Activated B cell treated with CpG ODN at 0.5 μM for 24 hours (primary cell): Measurements from ENCODE around the gene PRPF40B. TPM values are rescaled to one million over a fixed set of nuclear protein-coding genes. Genes with fewer than 3 reads are reported as not detected.

Experiments used
- ATAC-seq: fragments of 200-7000 bp; cut with Tn5 transposase; one replicate; pipeline ENCODE4 v1.10.0; 2021; ENCODE audit warnings: low read depth, mild to moderate bottlenecking, moderate library complexity
- CTCF ChIA-PET: fragments of 350-600 bp; sonication (Branson Sonifier 250); formaldehyde crosslinking; loops from one replicate; lab custom pipeline; 2021; ENCODE audit warnings: antibody characterized with exemption; lab: Charles Lee
- POLR2A ChIA-PET: fragments of 350-600 bp; sonication (Branson Sonifier 250); formaldehyde crosslinking; loops from one replicate; lab custom pipeline; 2021; ENCODE audit warnings: antibody characterized with exemption; lab: Charles Lee
- DNase-seq: peaks from one replicate; pipeline ENCODE4 v3.0.0; 2022
- H3K27ac Mint-ChIP-seq: one replicate; pipeline ENCODE4 v1.8.0; 2020; ENCODE audit warnings: mixed read lengths
- H3K27me3 Mint-ChIP-seq: one replicate; pipeline ENCODE4 v1.8.0; 2021; ENCODE audit warnings: mixed read lengths
- H3K36me3 Mint-ChIP-seq: one replicate; pipeline ENCODE4 v1.8.0; 2021; ENCODE audit warnings: low read depth, mixed read lengths
- H3K4me1 Mint-ChIP-seq: one replicate; pipeline ENCODE4 v1.8.0; 2021; ENCODE audit warnings: mixed read lengths
- H3K4me3 Mint-ChIP-seq: one replicate; pipeline ENCODE4 v1.8.0; 2020; ENCODE audit warnings: mild to moderate bottlenecking, mixed read lengths
- H3K9me3 Mint-ChIP-seq: one replicate; pipeline ENCODE4 v1.8.0; 2020; ENCODE audit warnings: mixed read lengths
- intact Hi-C: fragments of 100-400 bp; cut with micrococcal nuclease; formaldehyde crosslinking; loops from one replicate; pipeline ENCODE4 v1.15.1; 2024
- total RNA-seq: library from RNA; stranded (reverse); gene quantifications from 2 replicates; pipeline ENCODE4 v1.2.3, GENCODE V29; 2022
- TF ChIP-seq, protein P1 (sequence below): fragments of 200-600 bp; IDR thresholded peaks from one replicate; pipeline ENCODE4 v1.8.0; 2022; ENCODE audit warnings: antibody characterized with exemption, mild to moderate bottlenecking

PRPF40B gene
- total RNA-seq, 1 donor from 2014 or later = 23.4 TPM

- CTCF ChIA-PET = interaction anchor here (0.7 to 1.6 kb wide), 9 partner anchors 8 to 78 kb away, joined by 3 to 13 read pairs (median 4); partner anchors contain the start of genes FMNL3 and TMBIM6
- POLR2A ChIA-PET = interaction anchor here (0.6 to 20.3 kb wide), 13 partner anchors 9 to 153 kb away, joined by 3 to 265 read pairs (median 6); partner anchors contain the start of genes FMNL3, PRPF40B and TMBIM6
- DNase-seq = peak; percentile 48
- H3K4me1 Mint-ChIP-seq = peaks cover 85% of the 10 kb centered on the region
- no peaks in the 10 kb centered on the region for H3K9me3 Mint-ChIP-seq
- no peaks in the 10 kb centered on the region for H3K27me3 Mint-ChIP-seq
- intact Hi-C loops = loop anchor here (1.0 to 5.0 kb wide), 2 partner anchors 36 to 89 kb away; no protein-coding TSS in a partner anchor
- peak; percentile 83 for ATAC-seq
- peak overlapping the region; percentile 80 for H3K4me3 Mint-ChIP-seq
- H3K27ac Mint-ChIP-seq = peak overlapping the region; percentile 94
- H3K36me3 Mint-ChIP-seq = peaks cover 49% of the 10 kb centered on the region
- TF ChIP-seq, protein P1, sequence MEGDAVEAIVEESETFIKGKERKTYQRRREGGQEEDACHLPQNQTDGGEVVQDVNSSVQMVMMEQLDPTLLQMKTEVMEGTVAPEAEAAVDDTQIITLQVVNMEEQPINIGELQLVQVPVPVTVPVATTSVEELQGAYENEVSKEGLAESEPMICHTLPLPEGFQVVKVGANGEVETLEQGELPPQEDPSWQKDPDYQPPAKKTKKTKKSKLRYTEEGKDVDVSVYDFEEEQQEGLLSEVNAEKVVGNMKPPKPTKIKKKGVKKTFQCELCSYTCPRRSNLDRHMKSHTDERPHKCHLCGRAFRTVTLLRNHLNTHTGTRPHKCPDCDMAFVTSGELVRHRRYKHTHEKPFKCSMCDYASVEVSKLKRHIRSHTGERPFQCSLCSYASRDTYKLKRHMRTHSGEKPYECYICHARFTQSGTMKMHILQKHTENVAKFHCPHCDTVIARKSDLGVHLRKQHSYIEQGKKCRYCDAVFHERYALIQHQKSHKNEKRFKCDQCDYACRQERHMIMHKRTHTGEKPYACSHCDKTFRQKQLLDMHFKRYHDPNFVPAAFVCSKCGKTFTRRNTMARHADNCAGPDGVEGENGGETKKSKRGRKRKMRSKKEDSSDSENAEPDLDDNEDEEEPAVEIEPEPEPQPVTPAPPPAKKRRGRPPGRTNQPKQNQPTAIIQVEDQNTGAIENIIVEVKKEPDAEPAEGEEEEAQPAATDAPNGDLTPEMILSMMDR = no peak
These were observed 39.9 kb downstream of the PRPF40B start for GRCh38 chr12:49662998-49663843.

DNA sequence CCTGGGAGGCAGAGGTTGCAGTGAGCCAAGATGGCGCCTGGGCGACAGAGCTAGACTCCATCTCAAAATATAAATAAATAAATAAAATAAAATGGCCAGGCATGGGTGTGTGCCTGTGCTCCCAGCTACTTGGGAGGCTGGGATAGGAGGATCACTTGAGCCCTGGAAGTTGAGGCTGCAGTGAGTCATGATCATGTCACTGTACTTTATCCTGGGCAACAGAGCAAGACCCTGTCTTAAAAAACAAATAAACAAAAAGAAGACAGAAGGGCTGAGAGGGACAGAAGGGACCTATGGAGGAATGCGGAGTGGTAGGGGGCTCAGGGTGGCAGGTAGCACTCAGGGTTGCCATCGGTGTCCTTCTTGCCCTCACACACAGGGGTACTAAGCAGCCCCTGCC is 40.8 kb downstream of the PRPF40B start:
- H3K36me3 Mint-ChIP-seq = peaks cover 43% of the 10 kb centered on the region
- TF ChIP-seq, protein P1 = no peak
- ChIA-PET POLR2A (interaction anchor here (1.4 to 20.3 kb wide), 6 partner anchors 15 to 77 kb away, joined by 3 to 265 read pairs (median 14); partner anchors contain the start of genes FMNL3 and TMBIM6), CTCF (interaction anchor here (1.6 kb wide), 2 partner anchors 19 to 43 kb away, joined by 13 read pairs; partner anchors contain the start of gene FMNL3)
- H3K4me3 Mint-ChIP-seq = peak overlapping the region; percentile 35
- intact Hi-C loops = loop anchor here (5.0 kb wide), 1 partner anchor 88 kb away; no protein-coding TSS in a partner anchor
- H3K4me1 Mint-ChIP-seq = peaks cover 92% of the 10 kb centered on the region
- H3K27ac Mint-ChIP-seq = peak overlapping the region; percentile 94
- ATAC-seq = no peak
- H3K9me3 Mint-ChIP-seq = no peaks in the 10 kb centered on the region
- no peaks in the 10 kb centered on the region for H3K27me3 Mint-ChIP-seq
- DNase-seq = no peak

DNA sequence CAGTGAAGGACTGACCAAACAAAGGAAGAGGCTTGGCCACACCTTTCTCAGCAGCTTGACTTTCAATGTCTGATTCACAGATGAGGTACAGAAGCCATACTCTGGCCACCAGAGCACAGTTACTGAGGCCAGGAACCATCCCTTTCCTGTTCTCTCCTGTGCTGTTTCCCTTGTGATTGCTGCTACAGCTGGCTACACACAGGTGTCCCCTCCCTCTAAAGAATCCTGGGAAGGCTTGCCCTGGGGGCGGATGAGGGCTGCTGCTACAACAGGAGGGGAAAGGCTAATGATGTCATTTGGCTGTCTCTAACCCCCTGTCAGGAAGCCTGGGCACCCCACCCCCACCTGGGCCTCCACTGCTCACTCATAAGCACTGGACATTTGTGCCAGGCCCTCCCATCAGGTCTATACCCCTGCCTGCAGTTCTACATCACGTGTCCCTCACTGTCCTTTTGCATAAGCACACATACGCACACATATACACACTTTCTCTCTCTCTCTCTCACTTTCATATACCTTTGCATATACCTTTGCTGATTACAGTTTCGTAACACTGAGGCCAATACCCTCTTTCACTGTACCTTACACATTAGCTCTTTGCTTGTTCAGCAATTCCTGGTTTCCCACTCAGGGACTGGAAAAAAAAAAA is 41.4 kb downstream of the PRPF40B start:
- POLR2A ChIA-PET = interaction anchor here (0.7 to 20.3 kb wide), 6 partner anchors 16 to 1690 kb away, joined by 3 to 265 read pairs (median 4); partner anchors contain the start of genes FMNL3 and TMBIM6
- intact Hi-C loops = loop anchor here (5.0 kb wide), 1 partner anchor 88 kb away; no protein-coding TSS in a partner anchor
- H3K27ac Mint-ChIP-seq = peak overlapping the region; percentile 68
- H3K4me1 Mint-ChIP-seq = peaks cover 96% of the 10 kb centered on the region
- ATAC-seq (no peak), DNase-seq (no peak)
- peak overlapping the region; percentile 42 for H3K4me3 Mint-ChIP-seq
- no peaks in the 10 kb centered on the region for H3K9me3 Mint-ChIP-seq
- H3K27me3 Mint-ChIP-seq = no peaks in the 10 kb centered on the region
- TF ChIP-seq, protein P1 = no peak
- CTCF ChIA-PET = interaction anchor here (1.3 kb wide), 1 partner anchor 42 kb away, joined by 3 read pairs; the partner anchor contains the start of gene FMNL3
- H3K36me3 Mint-ChIP-seq = peaks cover 40% of the 10 kb centered on the region

DNA sequence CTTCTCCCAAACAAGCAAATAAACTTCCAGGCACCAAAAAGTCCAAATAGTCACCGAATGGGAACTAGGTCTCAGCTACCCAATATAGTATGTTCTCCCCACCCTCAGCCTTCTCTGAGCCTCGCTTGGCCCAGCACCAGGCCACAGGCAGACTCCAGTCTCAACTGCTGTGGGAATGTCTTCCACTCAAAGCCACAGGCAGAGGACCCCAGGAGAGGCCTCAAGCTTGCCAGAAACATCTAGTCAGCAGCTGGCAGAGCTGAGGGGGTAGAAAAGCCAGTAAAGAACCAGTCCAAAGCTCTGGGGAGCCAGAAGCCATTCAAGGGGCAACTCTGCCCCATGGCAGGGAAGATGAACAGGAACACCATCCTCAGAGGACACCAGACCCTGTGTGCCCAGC is 42.0 kb downstream of the PRPF40B start:
- Mint-ChIP-seq H3K27me3 (no peaks in the 10 kb centered on the region), H3K4me3 (peak overlapping the region; percentile 42), H3K9me3 (no peaks in the 10 kb centered on the region), H3K27ac (peak overlapping the region; percentile 68), H3K4me1 (peaks cover 98% of the 10 kb centered on the region), H3K36me3 (peaks cover 35% of the 10 kb centered on the region)
- TF ChIP-seq, protein P1 = no peak
- ChIA-PET POLR2A (interaction anchor here (0.5 to 20.3 kb wide), 6 partner anchors 14 to 1690 kb away, joined by 3 to 265 read pairs (median 3); partner anchors contain the start of genes FMNL3 and TMBIM6), CTCF (interaction anchor here (1.3 kb wide), 1 partner anchor 42 kb away, joined by 3 read pairs; the partner anchor contains the start of gene FMNL3)
- ATAC-seq (no peak), DNase-seq (no peak)
- intact Hi-C loops = no loop called here
